Lung (tissue), 12 donors: Measurements from ENCODE around the gene ACTN4. TPM values are rescaled to one million over a fixed set of nuclear protein-coding genes. Genes with fewer than 3 reads are reported as not detected.
A peak's percentile ranks its signal among the peaks of the same experiment; 100 is the strongest.

ENCODE experiments used
- ATAC-seq: fragments of 200-7000 bp; cut with Tn5 transposase; one replicate; pipeline ENCODE4 v1.9.1; 2020; ENCODE audit warnings: moderate number of reproducible peaks; ENCODE audit not compliant: insufficient read depth, low FRiP score
- DNase-seq, 3 donors: peaks; one replicate each; pipeline ENCODE4 v3.0.0-alpha.2; 2013 to 2017
- H3K27ac ChIP-seq, 2 donors: one replicate each; pipeline ENCODE4 v1.5.1; 2013; ENCODE audit warnings: mild to moderate bottlenecking in 2 of 2, moderate library complexity in 2 of 2, control low read depth in 1 of 2, inconsistent platforms in 1 of 2, low read depth in 1 of 2, low read length in 1 of 2
- H3K27me3 ChIP-seq, 3 donors: one replicate each; pipeline ENCODE4 v1.5.1; 2013; ENCODE audit warnings: low read length in 2 of 3; ENCODE audit not compliant: control insufficient read depth in 3 of 3, insufficient read depth in 3 of 3
- H3K36me3 ChIP-seq, 4 donors: one replicate each; pipeline ENCODE4 v1.5.1; 2013; ENCODE audit warnings: low read length in 4 of 4, mild to moderate bottlenecking in 1 of 4, moderate library complexity in 1 of 4; ENCODE audit not compliant: control insufficient read depth in 4 of 4, insufficient read depth in 4 of 4
- H3K4me1 ChIP-seq, 5 donors: one replicate each; pipeline ENCODE4 v1.5.1; 2013; ENCODE audit warnings: low read length in 5 of 5, mild to moderate bottlenecking in 2 of 5, moderate library complexity in 1 of 5; ENCODE audit not compliant: control insufficient read depth in 5 of 5, insufficient read depth in 5 of 5
- H3K4me3 ChIP-seq: one replicate; pipeline ENCODE4 v1.5.1; 2013; ENCODE audit warnings: mild to moderate bottlenecking, control low read depth, moderate library complexity
- H3K9ac ChIP-seq, 2 donors: one replicate each; pipeline ENCODE4 v1.5.1; 2013; ENCODE audit warnings: low read length in 2 of 2, control low read depth in 1 of 2; ENCODE audit not compliant: insufficient read depth in 1 of 2
- H3K9me3 ChIP-seq, 4 donors: one replicate each; pipeline ENCODE4 v1.5.1; 2013; ENCODE audit warnings: low read length in 3 of 4, mild to moderate bottlenecking in 1 of 4, moderate library complexity in 1 of 4; ENCODE audit not compliant: control insufficient read depth in 4 of 4, insufficient read depth in 3 of 4
- WGBS, 2 donors: extraction: QIAGEN DNeasy Blood & Tissue Kit; methylation state at CpG; one replicate each; pipeline ENCODE4 v1.1.7; 2013; 5-methylcytosine and 5-hydroxymethylcytosine counted together
- polyA plus RNA-seq, 2 donors: library from polyadenylated mRNA; stranded (reverse); fragments of 200-250 nt; gene quantifications; one replicate each; pipeline ENCODE4 v1.2.1, GENCODE V29; 2013
- total RNA-seq, 2 donors: library from RNA; depleted of rRNA in 1 of 2; stranded (reverse); fragments of >200 nt in 1 of 2; gene quantifications; one replicate each; pipeline ENCODE4 v1.2.1, GENCODE V29; 2014 to 2021
- TF ChIP-seq, protein P1 (sequence below): IDR thresholded peaks from 2 replicates; pipeline ENCODE4 v1.5.1; 2012; ENCODE audit warnings: mild to moderate bottlenecking; ENCODE audit errors: control extremely low read depth, extremely low read depth
- donor health status: control.
- donor health status: control.
- donor health status: Bipolar disorder and iron deficiency.
- donor health status: healthy.
- donor health status: DM: yes; HTN: yes; CAD: no.

The ACTN4 gene
- total and polyA plus RNA-seq, 4 donors: 229 to 552 (median 367) TPM

DNA sequence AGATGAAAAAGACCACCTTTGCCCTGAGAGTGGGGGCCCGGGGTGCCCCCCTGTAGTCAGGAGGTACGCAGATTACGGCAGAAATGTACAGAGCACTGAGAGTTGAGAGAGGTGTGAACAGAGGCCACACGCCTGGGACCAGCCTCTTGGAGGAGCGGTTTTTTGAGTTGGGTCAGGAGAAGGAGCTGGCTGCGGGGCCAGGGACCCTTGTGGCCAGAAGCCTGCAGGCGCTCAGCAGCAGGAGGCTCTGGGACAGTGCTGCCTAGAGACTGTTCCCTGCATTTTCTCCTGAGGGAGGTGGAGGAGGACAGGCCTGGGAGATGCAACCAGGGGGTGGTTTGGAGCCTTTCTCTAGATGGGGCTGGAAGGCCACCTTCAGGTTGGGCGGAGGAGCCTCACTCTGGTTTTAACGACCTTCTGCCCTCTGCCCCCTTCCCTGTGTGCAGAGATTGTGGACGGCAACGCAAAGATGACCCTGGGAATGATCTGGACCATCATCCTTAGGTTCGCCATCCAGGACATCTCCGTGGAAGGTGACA lies 57.1 kb downstream of the ACTN4 start:
- H3K9ac ChIP-seq: no peak overlapping the region
- peaks cover 0 to 34% (median 17%) of the 10 kb centered on the region in 5 donors for H3K4me1 ChIP-seq
- DNase-seq: no peak
- no peak overlapping the region for H3K4me3 ChIP-seq
- WGBS, 2 donors: 93 to 96% methylated on average over 13 of the region's 13 CpGs
- ATAC-seq: no peak
- no peaks in the 10 kb centered on the region for H3K9me3 ChIP-seq
- H3K27ac ChIP-seq: peak overlapping the region in 1 of 2 donors; percentile 75
- H3K36me3 ChIP-seq: peaks cover 4 to 84% (median 50%) of the 10 kb centered on the region in 4 donors
- TF ChIP-seq, protein P1, sequence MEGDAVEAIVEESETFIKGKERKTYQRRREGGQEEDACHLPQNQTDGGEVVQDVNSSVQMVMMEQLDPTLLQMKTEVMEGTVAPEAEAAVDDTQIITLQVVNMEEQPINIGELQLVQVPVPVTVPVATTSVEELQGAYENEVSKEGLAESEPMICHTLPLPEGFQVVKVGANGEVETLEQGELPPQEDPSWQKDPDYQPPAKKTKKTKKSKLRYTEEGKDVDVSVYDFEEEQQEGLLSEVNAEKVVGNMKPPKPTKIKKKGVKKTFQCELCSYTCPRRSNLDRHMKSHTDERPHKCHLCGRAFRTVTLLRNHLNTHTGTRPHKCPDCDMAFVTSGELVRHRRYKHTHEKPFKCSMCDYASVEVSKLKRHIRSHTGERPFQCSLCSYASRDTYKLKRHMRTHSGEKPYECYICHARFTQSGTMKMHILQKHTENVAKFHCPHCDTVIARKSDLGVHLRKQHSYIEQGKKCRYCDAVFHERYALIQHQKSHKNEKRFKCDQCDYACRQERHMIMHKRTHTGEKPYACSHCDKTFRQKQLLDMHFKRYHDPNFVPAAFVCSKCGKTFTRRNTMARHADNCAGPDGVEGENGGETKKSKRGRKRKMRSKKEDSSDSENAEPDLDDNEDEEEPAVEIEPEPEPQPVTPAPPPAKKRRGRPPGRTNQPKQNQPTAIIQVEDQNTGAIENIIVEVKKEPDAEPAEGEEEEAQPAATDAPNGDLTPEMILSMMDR: no peak
- no peaks in the 10 kb centered on the region for H3K27me3 ChIP-seq

DNA sequence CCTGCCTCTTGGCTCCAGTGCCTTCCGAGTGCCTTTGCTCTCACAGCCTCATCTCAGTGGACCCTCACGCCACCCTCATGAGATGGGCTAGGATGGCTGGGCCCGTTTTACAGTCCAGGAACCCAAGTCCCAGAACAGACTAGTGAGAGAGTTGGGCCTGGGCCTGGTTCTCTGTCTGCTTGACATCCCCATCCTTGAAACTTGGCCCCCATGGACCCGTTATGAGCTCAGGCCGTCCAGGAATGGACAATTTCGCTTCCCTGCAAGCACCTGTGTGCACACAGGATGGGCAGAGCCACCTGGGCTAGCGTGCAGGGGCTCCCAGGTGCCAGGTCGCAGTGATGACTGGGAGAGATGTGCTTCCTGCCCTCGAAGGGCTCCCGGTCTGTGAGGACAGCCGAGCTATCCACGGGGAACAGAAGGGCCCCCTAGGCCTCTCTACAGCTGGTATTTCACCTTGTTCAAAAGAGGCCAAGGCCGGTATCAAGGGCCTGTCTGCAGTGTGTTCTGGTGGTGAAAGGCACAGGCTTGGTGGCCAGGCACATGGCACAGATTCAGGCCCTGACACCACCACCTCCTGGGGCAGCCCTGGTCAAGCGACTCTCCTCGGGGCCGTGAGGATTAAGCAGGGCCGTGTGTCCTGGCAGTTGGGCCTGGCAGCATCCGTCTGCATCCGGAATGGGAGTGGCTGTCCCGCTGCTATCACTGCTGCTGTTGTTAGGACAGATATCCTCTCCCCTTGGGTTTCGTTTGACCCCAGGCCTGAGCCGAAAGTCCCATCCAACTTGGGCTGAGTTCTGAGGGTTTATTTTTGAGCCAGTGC lies 58.0 kb downstream of the ACTN4 start:
- DNase-seq (no peak), ATAC-seq (no peak)
- TF ChIP-seq, protein P1: no peak
- H3K9me3 ChIP-seq: no peaks in the 10 kb centered on the region
- WGBS, 2 donors: 78 to 88% methylated on average over 22 of the region's 22 CpGs
- H3K27ac ChIP-seq: peak overlapping the region; percentile 36 to 75
- no peak overlapping the region for H3K9ac ChIP-seq
- no peak overlapping the region for H3K4me3 ChIP-seq
- no peaks in the 10 kb centered on the region for H3K27me3 ChIP-seq
- peaks cover 0 to 35% (median 17%) of the 10 kb centered on the region in 5 donors for H3K4me1 ChIP-seq
- H3K36me3 ChIP-seq: peaks cover 4 to 91% (median 52%) of the 10 kb centered on the region in 4 donors

GRCh38 chr19:38706792-38707511 lies 59.5 kb downstream of the ACTN4 start:
- Histone ChIP-seq H3K9me3 (no peaks in the 10 kb centered on the region), H3K4me3 (no peak overlapping the region), H3K27me3 (no peaks in the 10 kb centered on the region), H3K36me3 (peaks cover 2 to 91% (median 48%) of the 10 kb centered on the region in 4 donors), H3K9ac (no peak overlapping the region), H3K4me1 (peaks cover 0 to 42% (median 9%) of the 10 kb centered on the region in 5 donors), H3K27ac (peak overlapping the region; percentile 25 to 75)
- no peak for DNase-seq
- 73 to 77% methylated on average over 16 of the region's 16 CpGs for WGBS, 2 donors
- TF ChIP-seq, protein P1: no peak
- ATAC-seq: no peak
